HG03045 (cell line): Measurements from ENCODE around the gene LHFPL2.

Experiments used
- ATAC-seq: cut with Tn5 transposase; IDR thresholded peaks from one replicate; pipeline ENCODE4 v1.9.1; 2021; ENCODE audit warnings: mild to moderate bottlenecking, moderate library complexity; ENCODE audit not compliant: unreplicated experiment

The LHFPL2 gene

GRCh38 chr5:78573318-78573717 is 75.3 kb downstream of the LHFPL2 start:
- ATAC-seq, result no peak

GRCh38 chr5:78570646-78571045 is 77.9 kb downstream of the LHFPL2 start:
- ATAC-seq, result no peak

- no peak for ATAC-seq
Measured at GRCh38 chr5:78569441-78569840, 79.1 kb downstream of the LHFPL2 start.

GRCh38 chr5:78568676-78569075 is 79.9 kb downstream of the LHFPL2 start:
- ATAC-seq, result no peak

GRCh38 chr5:78568212-78568611 is 80.4 kb downstream of the LHFPL2 start:
- ATAC-seq, result no peak

- ATAC-seq, result no peak
Measured at GRCh38 chr5:78567617-78568016, 81.0 kb downstream of the LHFPL2 start.

- no peak for ATAC-seq
Measured at GRCh38 chr5:78566747-78567425, 81.7 kb downstream of the LHFPL2 start.

- no peak for ATAC-seq
Measured at GRCh38 chr5:78565395-78565794, 83.2 kb downstream of the LHFPL2 start.

- ATAC-seq, result no peak
Measured at GRCh38 chr5:78563621-78564020, 85.0 kb downstream of the LHFPL2 start.

- ATAC-seq, result no peak
Measured at GRCh38 chr5:78562714-78563330, 85.8 kb downstream of the LHFPL2 start.

GRCh38 chr5:78562001-78562400 is 86.6 kb downstream of the LHFPL2 start:
- ATAC-seq, result no peak

GRCh38 chr5:78561261-78561660 is 87.3 kb downstream of the LHFPL2 start:
- ATAC-seq, result no peak

GRCh38 chr5:78560000-78560855 is 88.3 kb downstream of the LHFPL2 start:
- no peak for ATAC-seq

GRCh38 chr5:78557601-78558000 is 91.0 kb downstream of the LHFPL2 start:
- ATAC-seq, result no peak

GRCh38 chr5:78555870-78556269 is 92.7 kb downstream of the LHFPL2 start:
- no peak for ATAC-seq

GRCh38 chr5:78554670-78555069 is 93.9 kb downstream of the LHFPL2 start:
- ATAC-seq, result no peak

- ATAC-seq, result no peak
Measured at GRCh38 chr5:78553580-78554353, 94.8 kb downstream of the LHFPL2 start.

- no peak for ATAC-seq
Measured at GRCh38 chr5:78552729-78553342, 95.7 kb downstream of the LHFPL2 start.

GRCh38 chr5:78550891-78551290 is 97.7 kb downstream of the LHFPL2 start:
- no peak for ATAC-seq

- peak; percentile 54 for ATAC-seq
Measured at GRCh38 chr5:78549043-78549442, 99.5 kb downstream of the LHFPL2 start.
